GM21717 (cell line): ENCODE results near the gene TPCN1.

Experiments used
- ATAC-seq: cut with Tn5 transposase; IDR thresholded peaks from one replicate; pipeline ENCODE4 v1.9.1; 2021; ENCODE audit warnings: mild to moderate bottlenecking, moderate library complexity; ENCODE audit not compliant: unreplicated experiment

Gene TPCN1

DNA sequence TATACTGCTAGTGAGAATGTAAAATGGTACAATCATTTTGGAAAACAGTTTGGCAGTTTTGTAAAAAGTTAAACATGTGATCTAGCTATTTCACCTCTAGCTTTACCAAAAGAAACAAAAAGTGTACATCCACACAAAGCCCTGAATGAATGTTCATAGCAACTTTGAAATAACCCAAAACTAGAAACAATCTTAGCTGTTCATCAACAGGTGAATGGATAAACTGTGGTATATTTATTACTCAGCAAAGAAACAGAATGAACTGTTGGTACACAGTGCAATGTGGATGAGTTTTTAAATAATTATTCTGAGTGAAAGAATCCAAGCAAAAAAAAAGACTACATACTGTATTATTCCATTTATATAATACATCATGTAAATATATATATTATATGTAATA, 36.3 kb downstream of the TPCN1 start:
- ATAC-seq, result no peak

- ATAC-seq, result no peak
Observed at GRCh38 chr12:113260127-113260526, 38.9 kb downstream of the TPCN1 start.

GRCh38 chr12:113260636-113261300, 39.5 kb downstream of the TPCN1 start:
- no peak for ATAC-seq

GRCh38 chr12:113261847-113262470, 40.7 kb downstream of the TPCN1 start:
- ATAC-seq, result no peak

DNA sequence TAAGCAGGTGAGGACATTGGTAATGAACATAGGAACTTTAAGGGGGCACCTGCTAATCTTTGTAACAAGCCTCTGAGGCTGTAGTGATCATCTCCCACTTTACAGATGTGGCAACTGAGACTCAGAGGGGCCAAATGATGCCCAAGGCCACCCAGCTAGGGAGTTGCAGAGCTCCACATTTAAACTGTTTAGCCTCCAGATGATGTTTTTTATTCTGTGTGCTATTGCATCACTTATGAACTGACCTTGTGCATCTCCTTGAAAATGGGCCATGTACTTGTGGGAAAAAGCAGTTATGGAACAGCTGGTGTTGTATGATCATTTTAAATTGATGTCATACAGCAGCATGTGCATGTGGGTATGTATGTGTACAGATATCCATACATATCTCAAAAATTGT, 41.4 kb downstream of the TPCN1 start:
- ATAC-seq, result no peak

- no peak for ATAC-seq
Observed at GRCh38 chr12:113263431-113263963, 42.2 kb downstream of the TPCN1 start.

- no peak for ATAC-seq
Observed at GRCh38 chr12:113266106-113266895, 45.0 kb downstream of the TPCN1 start.

DNA sequence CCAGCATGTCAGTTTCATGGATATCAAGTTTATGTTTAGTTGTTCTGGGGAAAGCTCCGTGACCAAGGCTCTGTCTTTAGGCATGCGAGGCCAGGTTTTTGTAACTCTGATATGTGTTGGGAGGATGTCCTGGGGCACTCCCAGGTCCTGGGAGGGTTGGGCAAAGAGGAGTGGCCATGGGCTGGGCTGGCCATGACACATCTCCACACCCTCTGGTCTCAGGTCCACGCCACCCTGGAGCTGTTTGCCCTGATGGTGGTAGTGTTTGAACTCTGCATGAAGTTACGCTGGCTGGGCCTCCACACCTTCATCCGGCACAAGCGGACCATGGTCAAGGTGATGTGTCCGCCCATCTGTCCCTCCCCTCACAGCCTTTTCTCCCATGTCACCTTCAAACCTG, 46.4 kb downstream of the TPCN1 start:
- no peak for ATAC-seq

DNA sequence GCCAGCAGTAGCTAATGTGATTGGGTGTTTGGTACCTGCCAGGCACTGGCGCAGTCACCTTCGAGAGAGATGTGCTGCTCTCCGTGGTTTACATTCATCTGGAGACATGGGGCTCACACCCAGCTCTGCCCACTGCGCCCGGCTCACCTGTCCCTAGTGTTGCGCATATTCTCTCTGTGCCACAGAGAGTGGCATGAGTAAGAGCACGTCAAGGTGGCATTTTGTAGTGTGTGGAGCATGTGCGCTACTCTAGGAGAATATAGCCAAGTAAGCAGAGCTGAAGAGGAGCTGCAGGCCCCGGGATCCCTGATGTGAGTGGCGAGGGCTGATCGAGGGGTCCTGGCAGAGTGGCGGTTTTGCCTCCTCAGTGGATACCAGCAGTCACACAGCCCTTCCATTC, 46.9 kb downstream of the TPCN1 start:
- ATAC-seq, result no peak

DNA sequence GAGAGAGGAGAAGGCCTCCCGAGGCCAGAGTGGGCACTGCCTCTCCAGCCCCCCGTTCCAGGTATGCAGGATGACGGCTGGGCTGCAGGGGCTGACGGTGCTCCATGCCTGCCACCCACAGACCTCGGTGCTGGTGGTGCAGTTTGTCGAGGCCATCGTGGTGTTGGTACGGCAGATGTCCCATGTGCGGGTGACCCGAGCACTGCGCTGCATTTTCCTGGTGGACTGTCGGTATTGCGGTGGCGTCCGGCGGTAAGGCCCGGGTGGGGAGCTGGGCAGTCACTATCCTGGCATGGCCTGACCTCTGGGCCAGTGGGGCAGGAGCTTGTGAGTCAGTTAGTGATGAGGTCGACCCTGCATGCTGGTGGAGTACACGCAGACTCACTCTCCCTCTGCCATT, 47.4 kb downstream of the TPCN1 start:
- ATAC-seq, result no peak

GRCh38 chr12:113269257-113269943, 48.1 kb downstream of the TPCN1 start:
- no peak for ATAC-seq

DNA sequence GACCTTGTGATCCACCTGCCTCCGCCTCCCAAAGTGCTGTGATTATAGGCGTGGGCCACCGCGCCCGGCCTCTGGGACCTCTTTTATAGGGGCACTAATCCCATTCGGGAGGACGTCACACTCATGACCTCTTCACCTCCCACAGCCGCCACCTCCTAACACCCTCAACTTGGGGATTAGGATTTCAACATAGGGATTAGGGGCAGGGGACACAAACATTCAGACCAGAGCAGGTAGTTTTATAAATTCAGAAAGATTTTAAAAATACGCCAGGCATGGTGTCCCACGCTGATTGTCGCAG, 49.4 kb downstream of the TPCN1 start:
- no peak for ATAC-seq

- no peak for ATAC-seq
Observed at GRCh38 chr12:113271466-113271852, 50.2 kb downstream of the TPCN1 start.

DNA sequence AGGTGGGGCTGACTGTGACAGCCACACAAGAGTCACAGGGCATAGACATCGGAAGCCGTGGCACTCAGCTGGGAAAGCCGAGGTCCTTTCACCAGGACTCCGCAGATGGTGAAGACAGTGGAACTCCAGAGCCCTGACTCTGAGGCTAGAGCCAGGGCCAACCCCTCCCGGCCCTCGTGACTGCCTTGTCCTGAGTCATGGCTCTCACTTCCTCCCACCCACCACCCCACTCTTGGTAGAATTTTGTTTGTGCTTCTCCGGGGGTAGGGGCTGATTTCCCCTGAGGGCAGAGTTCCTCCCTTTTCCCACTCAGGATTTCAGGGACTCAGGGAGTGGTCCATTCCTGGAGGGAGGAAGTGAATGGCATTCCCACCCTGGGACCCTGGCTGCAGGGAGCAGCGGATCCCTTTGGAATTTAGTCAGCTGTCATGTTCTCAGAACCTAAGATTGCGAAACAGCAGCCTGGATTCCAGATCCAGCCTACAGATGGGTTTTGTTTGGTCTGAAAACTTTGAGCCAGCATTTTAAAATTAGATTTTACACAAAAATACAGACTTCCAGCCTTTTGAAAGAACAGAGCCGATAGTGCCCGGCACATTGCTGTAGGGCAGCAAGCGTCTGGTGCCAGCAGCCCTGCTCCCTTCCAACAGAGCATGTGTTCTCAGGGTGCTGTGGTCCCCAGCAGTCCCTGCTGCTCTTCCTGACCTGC, 50.7 kb downstream of the TPCN1 start:
- no peak for ATAC-seq

- ATAC-seq, result no peak
Observed at GRCh38 chr12:113273053-113273725, 51.9 kb downstream of the TPCN1 start.

DNA sequence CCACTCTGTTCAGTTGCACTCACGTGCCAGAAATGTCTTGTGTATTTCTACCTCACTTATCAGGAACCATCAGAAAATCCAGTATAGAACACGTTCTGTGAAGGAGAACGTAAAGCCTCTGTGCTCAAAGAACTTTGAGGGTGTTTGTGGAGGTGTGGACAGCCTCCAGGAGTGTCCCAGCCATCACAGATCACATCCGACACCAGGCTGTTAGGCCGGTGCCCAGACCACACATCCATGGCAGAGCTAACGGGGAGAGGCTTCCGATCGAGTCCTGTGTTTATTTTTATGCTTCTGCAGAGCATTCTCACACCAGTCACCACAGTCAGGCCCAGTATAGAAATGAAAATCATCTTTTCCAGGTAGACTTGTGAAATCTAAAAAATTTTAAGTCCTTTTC, 53.6 kb downstream of the TPCN1 start:
- no peak for ATAC-seq

- ATAC-seq, result no peak
Observed at GRCh38 chr12:113276306-113276705, 55.0 kb downstream of the TPCN1 start.

DNA sequence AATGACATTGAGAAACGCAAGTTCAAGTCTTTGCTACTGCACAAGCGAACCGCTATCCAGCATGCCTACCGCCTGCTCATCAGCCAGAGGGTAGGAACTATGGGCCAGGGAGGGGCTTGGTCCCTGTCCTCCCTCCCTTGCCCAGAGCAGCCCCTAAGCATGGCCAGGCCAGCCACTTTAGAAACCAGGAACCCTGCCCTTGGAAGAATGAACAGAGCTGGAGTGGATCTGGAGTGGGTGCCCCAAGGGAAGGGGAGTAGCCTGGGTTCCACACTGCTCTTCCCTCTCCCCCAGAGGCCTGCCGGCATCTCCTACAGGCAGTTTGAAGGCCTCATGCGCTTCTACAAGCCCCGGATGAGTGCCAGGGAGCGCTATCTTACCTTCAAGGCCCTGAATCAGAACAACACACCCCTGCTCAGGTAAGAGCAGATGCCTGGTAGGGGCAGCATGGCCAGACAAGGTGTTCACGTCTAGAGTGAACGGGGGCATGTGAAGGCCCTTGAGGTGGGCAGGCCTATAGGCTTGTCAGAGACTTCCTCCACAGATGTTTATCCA, 55.8 kb downstream of the TPCN1 start:
- ATAC-seq, result no peak

- no peak for ATAC-seq
Observed at GRCh38 chr12:113277511-113277910, 56.2 kb downstream of the TPCN1 start.

DNA sequence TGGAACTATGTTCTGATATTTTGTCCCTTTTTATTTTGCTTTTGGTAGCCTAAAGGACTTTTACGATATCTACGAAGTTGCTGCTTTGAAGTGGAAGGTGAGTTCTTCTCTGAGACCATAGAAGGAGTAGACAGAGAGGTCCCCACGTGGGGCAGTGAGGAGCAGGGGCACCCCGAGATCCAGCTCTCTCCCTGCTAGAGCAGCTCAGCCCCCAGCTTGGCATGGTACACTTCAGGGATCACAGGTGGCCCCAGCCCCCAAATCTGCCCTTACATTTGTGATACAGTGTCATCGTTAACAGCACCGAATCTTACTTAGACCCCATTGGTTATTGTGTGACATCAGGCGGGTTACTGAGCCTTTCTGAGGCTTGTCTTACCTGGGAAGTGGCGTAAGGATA, 56.9 kb downstream of the TPCN1 start:
- no peak for ATAC-seq
